Lung microvascular endothelial cell (primary cell): Measurements from ENCODE around the gene OR14I1. TPM values are rescaled to one million over a fixed set of nuclear protein-coding genes. Genes with fewer than 3 reads are reported as not detected.

Source experiments
- DNase-seq, 2 donors: peaks; one replicate each; pipeline versions ENCODE4 v3.0.0 to v3.0.0-alpha.2; 2010; ENCODE audit warnings: low read depth in 2 of 2
- total RNA-seq: library from RNA; depleted of rRNA; stranded (reverse); fragments of >200 nt; gene quantifications from 2 replicates; pipeline ENCODE4 v1.2.1, GENCODE V29; 2014

The OR14I1 gene
- total RNA-seq: not detected in 2 replicates

DNA sequence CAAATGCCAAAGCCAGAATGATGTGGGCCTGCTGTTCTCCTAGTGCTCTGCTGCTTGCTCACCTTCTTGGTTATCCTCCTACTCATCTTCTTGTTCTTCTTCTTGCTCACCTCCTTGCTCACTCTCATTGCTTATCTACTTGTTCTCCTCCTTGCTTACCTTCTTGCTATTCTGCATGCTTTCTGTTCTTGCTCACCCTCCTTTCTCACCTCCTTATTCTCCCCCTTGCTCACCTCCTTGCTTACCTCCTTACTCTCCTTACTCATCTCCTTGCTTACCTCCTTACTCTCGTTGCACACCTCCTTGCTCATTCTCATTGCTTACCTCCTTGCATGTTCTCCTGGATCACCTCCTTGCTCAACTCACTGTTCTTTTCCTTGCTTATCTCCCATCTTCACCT lies at the start of gene OR14I1:
TSS of gene OR14I1 (minus strand) at position 53 of the 400 bp plus-strand sequence.
- DNase-seq: no peak

DNA sequence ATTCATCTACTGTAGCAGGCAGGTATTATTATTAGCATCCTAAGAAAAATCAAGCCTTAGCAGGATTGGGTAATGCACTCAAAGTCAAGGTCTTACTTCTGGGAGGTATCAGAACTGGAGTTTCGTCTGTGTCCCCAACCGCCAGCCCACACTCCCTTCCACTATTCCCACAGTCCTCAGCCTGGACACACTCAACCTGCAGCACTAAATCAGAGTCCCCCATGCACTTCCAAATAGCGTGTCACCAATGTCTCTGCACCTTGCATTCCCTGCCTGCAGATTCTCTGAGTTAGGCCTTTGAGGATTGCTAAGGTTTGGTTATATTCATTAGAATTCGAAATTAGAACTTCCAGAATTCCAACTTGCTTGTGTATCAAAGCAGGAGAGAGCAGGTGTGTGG lies 49.1 kb upstream of the OR14I1 start:
- no peak for DNase-seq

- DNase-seq: no peak
Measured at GRCh38 chr1:248751142-248751541, 48.6 kb upstream of the OR14I1 start.

DNA sequence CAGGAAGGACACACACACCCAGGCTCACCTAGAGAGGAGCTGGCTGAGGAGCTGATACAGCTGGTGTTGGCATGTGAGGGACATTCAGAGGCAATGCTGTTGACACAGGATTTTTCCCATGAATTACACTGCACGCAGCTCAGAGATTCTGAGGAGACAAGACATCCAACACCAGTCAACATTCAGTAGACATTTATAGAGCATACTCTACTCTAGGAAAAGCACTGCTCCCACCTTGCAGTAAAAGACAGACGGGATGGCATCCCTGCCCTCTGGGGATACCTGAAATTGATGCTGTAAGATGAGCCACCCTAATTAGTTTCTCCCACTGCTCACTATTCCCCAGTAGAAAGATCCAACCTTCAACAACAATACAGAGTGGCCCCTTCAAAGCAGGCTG lies 47.9 kb upstream of the OR14I1 start:
- no peak for DNase-seq

DNA sequence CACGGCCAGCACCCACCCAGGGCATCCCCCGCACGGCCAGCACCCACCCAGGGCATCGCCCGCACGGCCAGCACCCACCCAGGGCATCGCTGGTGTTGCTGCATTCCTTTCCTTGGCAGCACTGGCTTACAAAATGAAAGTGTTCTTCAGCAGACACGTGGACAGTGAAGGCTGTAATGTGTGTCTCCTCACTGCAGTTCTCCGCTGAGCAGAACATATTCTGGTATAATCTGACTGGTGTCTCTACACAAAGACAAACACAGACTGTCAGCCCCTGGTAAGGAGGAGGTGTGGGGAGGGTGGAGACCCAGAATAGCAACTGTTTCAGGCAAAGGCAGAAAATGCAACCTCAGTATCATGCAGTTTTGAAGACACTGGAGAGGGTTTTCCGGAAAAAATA lies 45.6 kb upstream of the OR14I1 start:
- DNase-seq: no peak

DNA sequence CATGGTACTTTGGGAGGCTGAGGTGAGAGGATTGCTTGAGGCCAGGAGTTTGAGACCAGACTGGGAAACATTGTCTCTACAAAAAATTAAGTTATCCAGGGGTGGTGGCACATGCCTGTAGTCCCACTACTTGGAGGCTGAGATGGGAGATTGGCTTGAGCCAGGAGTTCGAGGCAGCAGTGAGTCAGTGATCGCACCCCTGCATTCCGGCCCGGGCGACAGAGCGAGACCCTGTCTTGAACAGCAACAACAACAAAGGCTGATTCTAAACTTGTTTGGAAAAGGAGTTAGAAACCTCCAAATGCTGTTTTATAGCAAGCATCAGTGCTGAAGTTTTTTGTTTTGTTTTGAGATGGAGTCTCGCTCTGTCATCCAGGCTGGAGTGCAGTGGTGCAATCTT lies 38.3 kb upstream of the OR14I1 start:
- no peak for DNase-seq

DNA sequence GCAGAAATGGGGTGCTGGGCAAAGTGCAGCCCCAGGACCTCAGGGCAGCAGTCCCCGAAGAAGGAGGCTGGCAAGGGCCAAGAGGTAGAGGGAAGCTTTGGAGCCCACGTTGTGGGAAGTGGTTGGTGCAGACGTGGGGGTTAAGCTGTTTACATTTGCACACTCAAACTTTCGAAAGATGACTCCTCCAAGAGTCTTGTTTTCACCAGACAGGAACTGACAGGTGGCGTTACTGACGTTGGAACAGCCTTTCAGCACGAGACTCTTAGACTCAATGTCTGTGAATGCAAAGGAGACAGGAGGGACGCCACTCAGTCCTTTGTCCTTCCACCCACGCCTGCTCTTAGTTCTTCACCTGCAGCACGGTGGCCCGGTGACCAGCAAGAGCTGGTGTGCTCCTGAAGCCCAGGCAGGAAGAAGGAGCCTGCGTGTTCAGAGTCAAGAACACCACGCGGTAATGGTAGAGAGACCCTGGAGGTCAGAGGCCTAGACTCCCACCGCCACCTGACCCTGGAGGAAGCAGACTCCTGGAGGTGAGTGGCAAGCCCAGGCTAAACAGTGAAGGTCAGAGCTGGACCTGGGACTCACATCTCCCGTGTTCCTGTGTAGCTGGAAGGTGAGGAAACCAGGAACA lies 37.1 kb upstream of the OR14I1 start:
- no peak for DNase-seq

DNA sequence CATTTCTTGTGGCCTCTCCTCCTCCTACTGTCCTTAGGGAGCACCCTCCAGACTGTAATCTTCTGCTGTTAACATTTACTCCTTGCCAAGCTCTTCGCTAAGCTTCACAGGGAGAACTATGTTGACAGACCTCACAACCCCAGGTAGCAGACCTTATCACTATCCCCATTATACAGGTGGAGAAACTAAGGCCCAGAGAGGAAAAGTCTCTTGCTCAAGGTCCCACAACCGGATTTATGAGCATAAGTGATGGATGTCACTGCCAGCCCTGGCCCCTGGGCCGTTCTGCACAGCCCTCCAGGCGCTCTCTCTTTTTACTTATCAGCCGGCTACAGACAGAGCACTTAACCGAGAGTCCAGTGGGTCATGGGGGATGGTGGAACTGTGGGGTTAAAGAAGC lies 34.9 kb upstream of the OR14I1 start:
- no peak for DNase-seq

- no peak for DNase-seq
Measured at GRCh38 chr1:248736977-248737376, 34.4 kb upstream of the OR14I1 start.

DNA sequence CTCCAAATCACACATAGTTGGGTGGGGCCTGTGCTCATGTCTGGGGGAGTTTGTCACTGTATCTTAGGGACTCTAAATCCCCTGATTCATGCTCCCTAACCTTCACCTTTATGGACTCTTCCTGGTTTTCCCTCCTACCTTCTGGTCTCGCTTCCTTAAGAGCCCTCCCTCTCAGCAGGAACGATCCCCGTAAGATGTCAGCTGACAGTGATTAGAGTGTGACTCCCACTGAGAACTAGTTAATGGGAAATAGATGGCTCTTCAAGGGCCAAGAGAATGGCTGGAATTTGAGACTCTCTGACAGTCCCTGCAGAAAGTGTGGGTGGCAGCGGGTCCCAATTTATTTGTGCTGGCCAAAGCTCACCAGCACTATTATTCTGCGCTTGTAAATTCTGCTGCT lies 31.0 kb upstream of the OR14I1 start:
- no peak for DNase-seq

GRCh38 chr1:248730507-248731335 lies 28.2 kb upstream of the OR14I1 start:
- no peak for DNase-seq

DNA sequence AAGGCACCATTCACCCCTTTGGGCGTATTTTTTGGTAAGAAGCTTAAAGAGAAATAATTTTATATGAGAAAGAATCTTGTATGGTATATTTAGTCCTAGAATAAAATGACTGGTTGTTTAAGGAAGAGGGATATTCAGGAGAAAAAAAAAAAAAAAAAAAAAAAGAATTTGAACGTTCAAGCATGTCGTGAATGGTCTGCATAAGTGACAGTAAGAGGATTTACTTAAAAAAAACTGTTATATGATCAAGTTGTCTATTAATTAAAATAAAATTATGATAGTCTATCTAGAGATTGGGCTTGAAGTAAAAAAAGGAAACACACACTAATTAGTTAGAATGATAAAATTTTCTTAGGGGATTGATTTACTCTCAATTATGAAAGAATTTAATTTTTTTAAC lies 11.7 kb upstream of the OR14I1 start:
- peak in 1 of 2 donors; percentile 1 for DNase-seq

DNA sequence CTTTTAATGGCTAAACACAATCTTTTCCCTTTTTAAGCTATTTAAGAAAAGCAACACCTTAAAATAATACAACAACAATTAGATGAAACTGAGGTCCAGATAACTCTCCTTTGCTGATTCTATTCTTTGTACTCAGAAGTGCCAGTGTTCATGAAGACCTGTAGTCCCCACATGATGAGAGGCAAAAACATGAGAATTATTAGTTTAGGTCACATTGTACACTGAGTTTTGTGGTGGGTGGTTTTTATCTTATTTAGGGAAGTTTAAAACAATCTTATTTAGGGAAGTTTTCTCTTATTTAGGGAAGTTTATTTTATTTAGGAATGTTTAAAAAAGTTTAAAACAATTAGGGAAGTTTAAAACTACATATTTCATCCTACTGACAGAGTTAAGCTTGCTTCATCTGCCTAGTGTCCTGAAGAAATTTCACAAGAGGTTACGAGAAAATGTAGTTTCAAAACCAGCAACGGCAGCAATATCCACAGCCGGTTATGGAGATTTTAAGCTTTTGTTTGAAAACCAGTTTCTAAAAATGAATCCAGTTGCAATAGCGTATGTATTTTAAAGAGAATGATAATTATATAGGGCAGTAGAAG lies 7.8 kb upstream of the OR14I1 start:
- no peak for DNase-seq

- no peak for DNase-seq
Measured at GRCh38 chr1:248704606-248705005, 2.0 kb upstream of the OR14I1 start.

- no peak for DNase-seq
Measured at GRCh38 chr1:248703674-248704073, 1.1 kb upstream of the OR14I1 start.

DNA sequence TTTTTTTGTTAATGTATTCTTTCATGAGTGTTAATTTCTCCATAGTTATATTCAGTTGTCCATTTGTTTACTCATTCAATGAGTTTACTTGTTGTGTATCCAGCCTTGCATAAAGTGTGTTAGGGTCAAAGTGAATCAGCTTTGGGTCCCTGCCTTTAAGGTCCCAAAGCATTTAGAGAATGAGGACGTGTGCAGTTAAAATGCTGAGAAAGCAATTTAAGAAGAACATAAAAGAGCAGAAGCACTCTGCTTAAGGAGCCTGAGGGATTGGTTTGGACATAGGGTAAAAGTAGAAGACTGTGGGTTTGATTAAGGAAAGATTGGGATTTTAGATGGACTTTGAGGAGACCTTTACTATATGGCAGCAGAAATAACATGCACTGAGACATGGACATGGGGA lies 3.5 kb downstream of the OR14I1 start:
- DNase-seq: no peak

GRCh38 chr1:248697907-248698306 lies 4.7 kb downstream of the OR14I1 start:
- DNase-seq: no peak

GRCh38 chr1:248696774-248697173 lies 5.8 kb downstream of the OR14I1 start:
- no peak for DNase-seq

GRCh38 chr1:248696261-248696660 lies 6.3 kb downstream of the OR14I1 start:
- peak in 1 of 2 donors; percentile 5 for DNase-seq

DNA sequence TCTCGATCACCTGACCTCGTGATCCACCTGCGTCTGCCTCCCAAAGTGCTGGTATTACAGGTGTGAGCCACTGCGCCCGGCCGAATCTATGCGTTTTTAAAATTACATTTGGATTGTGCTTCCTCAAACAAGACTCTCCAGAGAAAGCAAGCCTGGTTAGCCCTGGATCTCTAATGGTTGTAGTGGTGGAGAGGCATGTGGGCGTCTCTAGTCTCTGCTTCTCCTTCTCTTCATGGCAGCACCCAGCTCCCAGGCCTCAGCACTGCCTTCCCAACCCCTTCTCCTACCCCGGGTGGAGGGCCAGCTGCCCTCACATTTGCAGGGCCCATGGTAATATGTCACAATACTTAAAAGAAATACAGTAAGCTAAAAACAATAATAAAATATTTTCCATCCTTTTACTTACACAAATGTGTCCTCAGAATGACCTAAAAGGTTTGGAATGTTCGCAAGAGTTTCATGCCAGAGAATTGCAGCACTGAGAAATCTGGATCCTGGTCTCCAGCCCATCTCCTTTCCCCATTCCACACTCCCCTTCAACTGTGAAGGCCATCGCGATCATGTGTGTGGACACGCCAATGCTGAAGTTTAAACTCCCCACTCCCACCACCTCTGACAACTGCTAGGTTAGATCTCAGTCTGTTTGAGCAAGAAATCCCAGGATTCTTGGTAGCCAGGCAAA lies 7.0 kb downstream of the OR14I1 start:
- no peak for DNase-seq

GRCh38 chr1:248691567-248692155 lies 10.9 kb downstream of the OR14I1 start:
- no peak for DNase-seq
